GM12865 (cell line): ENCODE data around the gene RNF32.

ENCODE experiments used
- DNase-seq: peaks from one replicate; pipeline ENCODE4 v3.0.0; 2010; ENCODE audit warnings: low read depth
- H3K4me3 ChIP-seq: 2 replicates; pipeline ENCODE4 v1.5.1; 2011; ENCODE audit warnings: mild to moderate bottlenecking, low read depth, low read length, control low read depth
- TF ChIP-seq, protein P1 (sequence below): IDR thresholded peaks from 2 replicates; pipeline ENCODE4 v1.5.1; 2011; ENCODE audit warnings: low read length, control low read depth, low read depth, inconsistent platforms; ENCODE audit not compliant: insufficient read depth; ENCODE audit errors: missing control alignments

The RNF32 gene

DNA sequence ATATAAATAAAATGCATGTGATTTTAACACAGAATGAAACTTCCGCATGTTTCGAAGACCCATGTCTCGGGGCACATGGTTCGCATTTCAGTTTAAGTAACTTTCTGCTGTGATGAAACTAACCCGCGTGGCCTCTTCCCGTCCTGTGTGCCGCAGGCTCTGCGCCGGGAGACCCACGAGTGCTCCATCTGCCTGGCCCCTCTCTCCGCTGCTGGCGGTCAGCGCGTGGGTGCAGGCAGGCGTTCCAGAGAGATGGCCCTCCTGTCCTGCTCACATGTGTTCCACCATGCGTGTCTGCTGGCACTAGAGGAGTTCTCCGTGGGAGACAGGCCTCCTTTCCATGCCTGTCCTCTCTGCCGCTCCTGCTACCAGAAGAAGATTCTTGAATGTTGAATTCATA lies 35.7 kb downstream of the RNF32 start:
- no peak overlapping the region for H3K4me3 ChIP-seq
- no peak for DNase-seq
- TF ChIP-seq, protein P1, sequence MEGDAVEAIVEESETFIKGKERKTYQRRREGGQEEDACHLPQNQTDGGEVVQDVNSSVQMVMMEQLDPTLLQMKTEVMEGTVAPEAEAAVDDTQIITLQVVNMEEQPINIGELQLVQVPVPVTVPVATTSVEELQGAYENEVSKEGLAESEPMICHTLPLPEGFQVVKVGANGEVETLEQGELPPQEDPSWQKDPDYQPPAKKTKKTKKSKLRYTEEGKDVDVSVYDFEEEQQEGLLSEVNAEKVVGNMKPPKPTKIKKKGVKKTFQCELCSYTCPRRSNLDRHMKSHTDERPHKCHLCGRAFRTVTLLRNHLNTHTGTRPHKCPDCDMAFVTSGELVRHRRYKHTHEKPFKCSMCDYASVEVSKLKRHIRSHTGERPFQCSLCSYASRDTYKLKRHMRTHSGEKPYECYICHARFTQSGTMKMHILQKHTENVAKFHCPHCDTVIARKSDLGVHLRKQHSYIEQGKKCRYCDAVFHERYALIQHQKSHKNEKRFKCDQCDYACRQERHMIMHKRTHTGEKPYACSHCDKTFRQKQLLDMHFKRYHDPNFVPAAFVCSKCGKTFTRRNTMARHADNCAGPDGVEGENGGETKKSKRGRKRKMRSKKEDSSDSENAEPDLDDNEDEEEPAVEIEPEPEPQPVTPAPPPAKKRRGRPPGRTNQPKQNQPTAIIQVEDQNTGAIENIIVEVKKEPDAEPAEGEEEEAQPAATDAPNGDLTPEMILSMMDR, result no peak

DNA sequence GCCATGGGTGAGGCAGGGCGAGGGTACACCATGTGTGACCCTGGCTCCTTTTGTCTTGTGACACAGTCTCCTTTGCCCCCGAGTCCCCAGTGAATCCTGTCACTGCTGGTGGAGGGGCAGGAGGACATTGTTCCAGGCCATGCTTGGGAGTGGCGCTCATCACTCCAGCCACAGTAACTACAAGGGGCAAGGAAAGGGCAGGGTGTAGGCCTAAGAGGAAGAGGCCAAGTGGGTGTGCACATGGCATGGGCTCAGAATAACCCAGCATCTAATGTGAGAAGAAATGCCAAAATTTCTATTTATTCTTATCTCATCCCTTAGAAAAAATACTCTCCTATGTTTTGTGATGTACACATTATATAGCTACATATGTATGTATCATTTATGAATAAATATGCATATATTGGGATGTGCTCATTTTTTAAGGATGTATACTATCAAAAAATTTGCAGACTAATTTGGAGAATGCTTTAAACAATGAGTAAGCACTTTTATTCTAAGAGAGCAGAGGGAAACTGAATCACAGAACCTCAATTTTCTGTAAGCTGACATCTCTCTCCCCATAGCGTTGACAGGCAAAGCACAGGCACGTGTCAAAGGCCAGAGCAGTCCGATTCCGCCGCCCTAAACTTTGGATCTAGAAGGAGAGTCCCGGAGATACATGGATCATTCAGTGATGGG lies 36.9 kb downstream of the RNF32 start:
- no peak overlapping the region for H3K4me3 ChIP-seq
- no peak for DNase-seq
- TF ChIP-seq, protein P1, result no peak

DNA sequence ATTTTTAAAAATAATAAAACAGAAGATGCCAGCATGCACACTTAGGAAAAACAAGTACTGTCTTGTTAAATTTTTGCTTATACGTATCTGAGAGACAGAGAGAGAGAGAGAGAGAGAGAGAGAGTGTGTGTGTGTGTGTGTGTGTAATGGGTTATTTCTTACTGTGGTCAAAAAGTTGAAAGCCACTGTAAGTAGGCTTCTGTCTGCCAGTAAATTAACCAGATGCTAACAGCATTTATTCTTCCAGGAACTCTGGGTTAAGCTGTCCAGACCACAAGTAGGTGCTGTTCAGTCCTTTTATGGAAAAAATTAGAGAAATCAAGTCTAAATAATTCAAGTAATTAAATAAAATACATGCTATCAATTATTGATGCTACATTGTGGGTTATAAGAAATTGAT lies 39.7 kb downstream of the RNF32 start:
- DNase-seq, result no peak
- TF ChIP-seq, protein P1, result no peak

DNA sequence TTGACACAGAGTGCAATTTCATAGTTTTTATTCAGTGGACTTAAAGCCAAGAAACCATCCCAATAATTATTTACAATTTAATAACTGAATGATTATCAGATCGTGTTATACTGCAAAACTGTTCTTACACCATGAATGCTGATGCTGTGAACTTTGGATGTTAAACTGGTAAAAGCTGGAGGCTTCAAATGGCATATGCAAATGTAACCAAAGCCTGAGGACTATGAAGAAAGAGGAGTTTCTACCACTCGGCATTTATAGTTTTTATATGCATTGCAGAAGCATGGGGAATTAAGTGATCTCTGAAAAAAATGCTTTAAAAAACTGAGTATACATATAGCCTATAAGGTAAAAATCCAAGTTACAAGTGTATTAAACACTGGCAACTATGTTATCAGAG lies 42.4 kb downstream of the RNF32 start:
- no peak for DNase-seq
- no peak overlapping the region for H3K4me3 ChIP-seq
- TF ChIP-seq, protein P1, result no peak

More for the DNA sequence above, 39.7 kb downstream of the RNF32 start:
- H3K4me3 ChIP-seq, result no peak overlapping the region

DNA sequence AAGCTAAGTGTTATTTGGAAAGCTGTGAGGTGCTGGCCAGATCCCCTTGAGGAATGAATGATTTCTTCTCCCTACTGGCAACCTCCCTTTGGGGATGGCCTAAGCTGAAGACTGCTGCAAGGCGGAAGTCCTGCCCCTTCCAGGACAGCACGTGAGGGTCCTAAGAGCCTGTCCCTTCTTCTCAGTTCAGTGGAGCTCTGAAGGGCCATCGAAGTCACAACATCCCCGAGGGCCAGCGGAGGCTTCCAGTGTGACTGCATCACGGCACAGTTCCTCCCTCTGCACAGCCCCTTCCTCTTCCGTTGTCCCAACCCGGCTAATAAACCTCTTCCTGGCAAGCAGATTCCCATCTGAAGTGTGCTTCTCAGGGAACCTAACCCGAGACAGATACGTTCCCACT lies 43.7 kb downstream of the RNF32 start:
- H3K4me3 ChIP-seq, result no peak overlapping the region

DNA sequence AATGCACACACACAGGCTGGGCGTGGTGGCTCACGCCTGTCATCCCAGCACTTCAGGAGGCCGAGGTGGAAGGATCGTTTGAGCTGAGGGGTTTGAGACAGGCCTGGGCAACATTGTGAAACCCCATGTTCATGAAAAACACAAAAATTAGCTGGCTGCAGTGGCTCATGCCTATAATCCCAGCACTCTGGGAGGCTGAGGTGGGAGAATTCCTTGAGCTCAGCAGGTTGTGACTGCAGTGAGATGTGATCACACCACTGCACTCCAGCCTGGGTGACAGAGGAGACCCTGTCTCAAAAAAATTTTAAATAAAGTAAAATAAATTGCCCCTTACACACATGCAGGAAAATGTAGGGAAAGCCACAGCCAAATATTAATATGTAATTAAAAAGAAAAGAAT lies 44.1 kb downstream of the RNF32 start:
- H3K4me3 ChIP-seq, result no peak overlapping the region
- DNase-seq, result no peak
- TF ChIP-seq, protein P1, result no peak

More for the DNA sequence above, 43.7 kb downstream of the RNF32 start:
- TF ChIP-seq, protein P1, result no peak
- DNase-seq, result no peak

DNA sequence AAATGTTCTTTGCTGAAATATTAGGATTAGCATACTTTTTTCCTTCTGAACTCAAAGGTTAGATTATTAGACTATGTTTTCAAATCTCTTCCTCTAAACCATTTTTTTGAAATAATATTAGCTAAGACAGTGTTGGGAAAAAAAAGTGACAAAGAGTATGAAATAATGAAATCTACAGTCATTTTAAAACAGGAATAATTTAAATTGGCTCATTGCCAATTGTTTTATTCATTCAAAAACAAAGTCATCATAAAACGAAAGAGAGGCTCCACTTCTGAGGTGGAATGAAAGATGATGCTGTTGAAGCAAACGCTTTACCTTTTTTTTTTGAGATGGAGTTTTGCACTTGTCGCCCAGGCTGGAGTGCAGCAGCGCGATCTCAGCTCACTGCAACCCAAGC lies 51.2 kb downstream of the RNF32 start:
- TF ChIP-seq, protein P1, result no peak
- no peak overlapping the region for H3K4me3 ChIP-seq
- no peak for DNase-seq
